SK-N-SH (cell line): ENCODE results near the gene RAB3GAP2. TPM values are rescaled to one million over a fixed set of nuclear protein-coding genes. Genes with fewer than 3 reads are reported as not detected.

ENCODE experiments used
- CTCF ChIA-PET: fragments of 300-600, 350-600 bp; formaldehyde crosslinking; extraction: SDS; loops from one replicate; lab custom pipeline; 2021; lab: Yijun Ruan, JAX
- POLR2A ChIA-PET: fragments of 350-600 bp; sonication (Branson Sonifier 250); formaldehyde crosslinking; extraction: SDS; loops from one replicate; lab custom pipeline; 2020; ENCODE audit warnings: antibody characterized with exemption, inconsistent platforms; lab: Yijun Ruan, JAX
- DNase-seq: peaks from one replicate; pipeline ENCODE4 v3.0.0; 2012
- H2AFZ ChIP-seq: fragments of 200-600 bp; sonication (generic); 2 replicates; pipeline ENCODE4 v1.8.1; 2016; ENCODE audit warnings: antibody characterized with exemption, mild to moderate bottlenecking, low read depth
- H3F3A ChIP-seq: fragments of 200-600 bp; sonication (generic); replicated peaks from 2 replicates; pipeline ENCODE3; 2016; ENCODE audit warnings: antibody characterized with exemption, mild to moderate bottlenecking; ENCODE audit not compliant: insufficient read depth
- H3K27ac ChIP-seq, 2 experiments: fragments of 200-500 bp in 1 of 2; fragments of 200-600 bp in 1 of 2; sonication (Bioruptor generic) in 1 of 2; sonication (generic), shearing (Covaris generic) in 1 of 2; 2 replicates each; pipeline versions ENCODE4 v1.5.1 to v1.6.1; 2014 to 2016; ENCODE audit warnings: low read depth in 2 of 2, inconsistent platforms in 1 of 2, low read length in 1 of 2, mild to moderate bottlenecking in 1 of 2, mixed read lengths in 1 of 2
- H3K27me3 ChIP-seq: fragments of 200-600 bp; sonication (generic), shearing (Covaris generic); 2 replicates; pipeline ENCODE4 v1.6.1; 2016; ENCODE audit warnings: mixed run types; ENCODE audit not compliant: insufficient read depth
- H3K36me3 ChIP-seq, 2 experiments: fragments of 200-500 bp in 1 of 2; fragments of 200-600 bp in 1 of 2; sonication (Bioruptor generic) in 1 of 2; sonication (generic) in 1 of 2; replicated peaks in 1 of 2; 2 replicates each; pipeline versions ENCODE3 to v1.5.1; 2014 to 2016; ENCODE audit warnings: low read length in 1 of 2, mild to moderate bottlenecking in 1 of 2; ENCODE audit not compliant: insufficient read depth in 2 of 2, control insufficient read depth in 1 of 2
- H3K4me1 ChIP-seq, 2 experiments: fragments of 200-500 bp in 1 of 2; fragments of 200-600 bp in 1 of 2; sonication (Bioruptor generic) in 1 of 2; sonication (generic), shearing (Covaris generic) in 1 of 2; 2 replicates each; pipeline versions ENCODE4 v1.5.1 to v1.6.1; 2014 to 2016; ENCODE audit warnings: low read depth in 1 of 2, low read length in 1 of 2, mixed run types in 1 of 2; ENCODE audit not compliant: insufficient read depth in 2 of 2, control insufficient read depth in 1 of 2
- H3K4me2 ChIP-seq: fragments of 200-600 bp; sonication (generic), shearing (Covaris generic); 2 replicates; pipeline ENCODE4 v1.6.1; 2017; ENCODE audit warnings: mixed run types
- H3K4me3 ChIP-seq, 2 experiments: fragments of 200-500 bp in 1 of 2; fragments of 200-600 bp in 1 of 2; sonication (Bioruptor generic) in 1 of 2; sonication (generic), shearing (Covaris generic) in 1 of 2; 2 replicates each; pipeline versions ENCODE4 v1.5.1 to v1.8.1; 2014 to 2016; ENCODE audit warnings: low read depth in 2 of 2, inconsistent platforms in 1 of 2, low read length in 1 of 2, mild to moderate bottlenecking in 1 of 2, mixed read lengths in 1 of 2, moderate library complexity in 1 of 2
- H3K79me2 ChIP-seq: fragments of 200-600 bp; sonication (generic); 2 replicates; pipeline ENCODE4 v1.8.1; 2017; ENCODE audit warnings: mild to moderate bottlenecking; ENCODE audit not compliant: insufficient read depth
- H3K9ac ChIP-seq: fragments of 200-600 bp; sonication (generic); 2 replicates; pipeline ENCODE4 v1.6.1; 2017; ENCODE audit warnings: mixed run types
- H3K9me2 ChIP-seq: fragments of 200-600 bp; sonication (generic); 2 replicates; pipeline ENCODE4 v1.6.1; 2017; ENCODE audit warnings: mixed run types
- H3K9me3 ChIP-seq: fragments of 200-600 bp; sonication (generic); 2 replicates; pipeline ENCODE4 v1.6.1; 2017; ENCODE audit warnings: mixed run types, mild to moderate bottlenecking, moderate library complexity
- H4K20me1 ChIP-seq: fragments of 200-600 bp; sonication (generic); 2 replicates; pipeline ENCODE4 v1.6.1; 2017; ENCODE audit warnings: mild to moderate bottlenecking, mixed run types; ENCODE audit not compliant: insufficient read depth
- CHD2 ChIP-seq: fragments of 150-350 bp; IDR thresholded peaks from 2 replicates; pipeline ENCODE4 v1.6.1; 2018; ENCODE audit warnings: low read length; ENCODE audit not compliant: partially characterized antibody
- CTCF ChIP-seq: fragments of 200-600 bp; sonication (generic); IDR thresholded peaks from 2 replicates; pipeline ENCODE4 v1.6.1; 2017; ENCODE audit warnings: antibody characterized with exemption, mild to moderate bottlenecking, moderate library complexity
- ELF1 ChIP-seq: IDR thresholded peaks from 2 replicates; pipeline ENCODE4 v1.4.0; 2012
- FOSL2 ChIP-seq: IDR thresholded peaks from 2 replicates; pipeline ENCODE4 v1.4.0; 2012; ENCODE audit warnings: low read depth, mild to moderate bottlenecking, moderate library complexity, borderline replicate concordance
- FOXJ3 ChIP-seq: sonication (generic); formaldehyde crosslinking; IDR thresholded peaks from 2 replicates; pipeline ENCODE4 v1.5.1; 2020; ENCODE audit warnings: mild to moderate bottlenecking, missing genetic modification reagents
- FOXM1 ChIP-seq: IDR thresholded peaks from 2 replicates; pipeline ENCODE4 v1.4.0; 2012; ENCODE audit warnings: low read depth, mild to moderate bottlenecking
- GATA2 ChIP-seq: sonication (generic); formaldehyde crosslinking; IDR thresholded peaks from 2 replicates; pipeline ENCODE4 v1.5.0; 2020; ENCODE audit warnings: mild to moderate bottlenecking, missing genetic modification reagents
- IRF3 ChIP-seq: fragments of 150-350 bp; IDR thresholded peaks from 2 replicates; pipeline ENCODE4 v1.6.1; 2016; ENCODE audit warnings: mild to moderate bottlenecking, low read depth, low read length
- MAX ChIP-seq: IDR thresholded peaks from 2 replicates; pipeline ENCODE4 v1.4.0; 2012; ENCODE audit warnings: low read depth
- MEF2A ChIP-seq: IDR thresholded peaks from 2 replicates; pipeline ENCODE4 v1.4.0; 2012; ENCODE audit warnings: low read depth, borderline replicate concordance
- NFIC ChIP-seq: IDR thresholded peaks from 2 replicates; pipeline ENCODE4 v1.4.0; 2012; ENCODE audit warnings: borderline replicate concordance
- PBX3 ChIP-seq: IDR thresholded peaks from 2 replicates; pipeline ENCODE4; 2012
- POLR2AphosphoS5 ChIP-seq: IDR thresholded peaks from 2 replicates; pipeline ENCODE4 v1.6.1; 2012; ENCODE audit warnings: low read depth, low read length
- RCOR1 ChIP-seq: fragments of 150-350 bp; IDR thresholded peaks from 2 replicates; pipeline ENCODE4 v1.6.1; 2017; ENCODE audit warnings: antibody characterized with exemption, low read length
- SIN3A ChIP-seq: IDR thresholded peaks from 2 replicates; pipeline ENCODE4 v1.6.1; 2012; ENCODE audit warnings: low read depth, mild to moderate bottlenecking, low read length, moderate library complexity, borderline replicate concordance
- SMC3 ChIP-seq: IDR thresholded peaks from 2 replicates; pipeline ENCODE4 v1.6.1; 2012; ENCODE audit warnings: low read depth, low read length, improper control_type of control experiment
- TCF12 ChIP-seq: IDR thresholded peaks from 2 replicates; pipeline ENCODE4 v1.4.0; 2012
- TEAD4 ChIP-seq: IDR thresholded peaks from 2 replicates; pipeline ENCODE4 v1.4.0; 2012; ENCODE audit warnings: mild to moderate bottlenecking, borderline replicate concordance; ENCODE audit not compliant: insufficient read depth
- USF2 ChIP-seq: fragments of 150-350 bp; IDR thresholded peaks from 2 replicates; pipeline ENCODE4 v1.6.1; 2017; ENCODE audit warnings: antibody characterized with exemption, low read length, low read depth, borderline replicate concordance
- YY1 ChIP-seq: IDR thresholded peaks from 2 replicates; pipeline ENCODE4 v1.4.0; 2012; ENCODE audit warnings: low read depth, mild to moderate bottlenecking
- WGBS: methylation state at CpG from one replicate; pipeline ENCODE4 v1.1.6; 2017; ENCODE audit warnings: low lambda C conversion rate; 5-methylcytosine and 5-hydroxymethylcytosine counted together
- polyA plus RNA-seq, 3 experiments: library from polyadenylated mRNA; depleted of rRNA; stranded (reverse); fragments of >200 nt; gene quantifications; 2 replicates each; pipeline ENCODE4 v1.2.3, GENCODE V29; 2012

The RAB3GAP2 gene
- polyA plus RNA-seq, 1 of the 3 experiments (the other 2 are of a cell fraction), result 9.3 TPM

GRCh38 chr1:220278991-220279390 lies 6.7 kb upstream of the RAB3GAP2 start:
- H3K4me3 ChIP-seq, result no peak overlapping the region
- H3K9me2 ChIP-seq, result no peaks in the 10 kb centered on the region
- no peaks in the 10 kb centered on the region for H3K27me3 ChIP-seq
- TF ChIP-seq POLR2AphosphoS5 (no peak), GATA2 (no peak), NFIC (no peak), CHD2 (no peak), FOXM1 (no peak), PBX3 (no peak), USF2 (no peak), MEF2A (no peak)
- TF ChIP-seq, all 33 proteins: peak for 0
- DNase-seq, result no peak
- Histone ChIP-seq H4K20me1 (no peaks in the 10 kb centered on the region), H3K27ac (no peak overlapping the region), H3F3A (no peaks in the 10 kb centered on the region), H3K9me3 (no peaks in the 10 kb centered on the region), H2AFZ (no peak overlapping the region), H3K4me1 (peaks cover 0 to 2% of the 10 kb centered on the region in 2 experiments; a peak in 2 of 4 replicates), H3K9ac (no peak overlapping the region), H3K4me2 (no peak overlapping the region), H3K79me2 (no peaks in the 10 kb centered on the region), H3K36me3 (no peaks in the 10 kb centered on the region)
- CTCF ChIA-PET, result interaction anchor here (0.6 to 9.8 kb wide), 4 partner anchors 17 to 497 kb away, joined by 3 to 76 read pairs (median 30); no protein-coding TSS in a partner anchor
- POLR2A ChIA-PET, result no interaction called here
- WGBS, result 39% methylated on average over 3 of the region's 3 CpGs

GRCh38 chr1:220275430-220275829 lies 3.2 kb upstream of the RAB3GAP2 start:
- POLR2A ChIA-PET, result no interaction called here
- H3K27ac ChIP-seq, result no peak overlapping the region
- no peak overlapping the region for H3K4me3 ChIP-seq
- H3F3A ChIP-seq, result peaks cover 4% of the 10 kb centered on the region
- no peak overlapping the region for H3K4me2 ChIP-seq
- H3K27me3 ChIP-seq, result no peaks in the 10 kb centered on the region
- no peaks in the 10 kb centered on the region for H3K36me3 ChIP-seq
- no peaks in the 10 kb centered on the region for H4K20me1 ChIP-seq
- no peak for DNase-seq
- H3K9me2 ChIP-seq, result no peaks in the 10 kb centered on the region
- 84% methylated on average over 6 of the region's 6 CpGs for WGBS
- H3K9me3 ChIP-seq, result no peaks in the 10 kb centered on the region
- H3K4me1 ChIP-seq, result peaks cover 8% of the 10 kb centered on the region in 2 experiments; a peak in 3 of 4 replicates
- H2AFZ ChIP-seq, result no peak overlapping the region
- CTCF ChIA-PET, result no interaction called here
- H3K9ac ChIP-seq, result no peak overlapping the region
- TF ChIP-seq SIN3A (no peak), MAX (no peak), TEAD4 (no peak), FOSL2 (no peak), FOXM1 (no peak), YY1 (no peak), ELF1 (no peak), CHD2 (no peak), NFIC (no peak), FOXJ3 (CRISPR knock-in tag) (no peak), USF2 (no peak), SMC3 (no peak), RCOR1 (no peak), CTCF (no peak), IRF3 (no peak), TCF12 (no peak)
- TF ChIP-seq, all 33 proteins: peak for 0
- H3K79me2 ChIP-seq, result peaks cover 17% of the 10 kb centered on the region
